Stimulated activated naive B cell treated with anti-CD40 and anti-IgM and Interleukin-4, amounts not matched to agents 10 μg/mL and 1 μg/mL and 100 μg/mL, for 72 hours (primary cell): ENCODE results near the gene TNFRSF17.

ENCODE experiments used
- ATAC-seq, 2 donors: fragments of 150-1000 bp; cut with Tn5 transposase; replicated peaks; 2 replicates each; pipeline ENCODE4 v1.10.0; 2021; ENCODE audit warnings: moderate library complexity in 1 of 2
- DNase-seq: peaks from one replicate; pipeline ENCODE4 v3.0.0; 2021
- H3K27ac Mint-ChIP-seq: one replicate; pipeline ENCODE4 v1.8.0; 2022; ENCODE audit warnings: mild to moderate bottlenecking, mixed read lengths
- H3K27me3 Mint-ChIP-seq, 2 donors: one replicate each; pipeline ENCODE4 v1.8.0; 2022; ENCODE audit warnings: mixed read lengths in 2 of 2
- H3K36me3 Mint-ChIP-seq, 2 donors: one replicate each; pipeline ENCODE4 v1.8.0; 2022; ENCODE audit warnings: mixed read lengths in 2 of 2, mild to moderate bottlenecking in 1 of 2
- H3K4me1 Mint-ChIP-seq, 2 donors: one replicate each; pipeline ENCODE4 v1.8.0; 2022; ENCODE audit warnings: mixed read lengths in 2 of 2, mild to moderate bottlenecking in 1 of 2
- H3K4me3 Mint-ChIP-seq, 2 donors: one replicate each; pipeline ENCODE4 v1.8.0; 2022; ENCODE audit warnings: mild to moderate bottlenecking in 2 of 2, mixed read lengths in 2 of 2, moderate library complexity in 1 of 2
- H3K9me3 Mint-ChIP-seq, 2 donors: one replicate each; pipeline ENCODE4 v1.8.0; 2022; ENCODE audit warnings: mixed read lengths in 2 of 2, mild to moderate bottlenecking in 1 of 2

TNFRSF17 gene

DNA sequence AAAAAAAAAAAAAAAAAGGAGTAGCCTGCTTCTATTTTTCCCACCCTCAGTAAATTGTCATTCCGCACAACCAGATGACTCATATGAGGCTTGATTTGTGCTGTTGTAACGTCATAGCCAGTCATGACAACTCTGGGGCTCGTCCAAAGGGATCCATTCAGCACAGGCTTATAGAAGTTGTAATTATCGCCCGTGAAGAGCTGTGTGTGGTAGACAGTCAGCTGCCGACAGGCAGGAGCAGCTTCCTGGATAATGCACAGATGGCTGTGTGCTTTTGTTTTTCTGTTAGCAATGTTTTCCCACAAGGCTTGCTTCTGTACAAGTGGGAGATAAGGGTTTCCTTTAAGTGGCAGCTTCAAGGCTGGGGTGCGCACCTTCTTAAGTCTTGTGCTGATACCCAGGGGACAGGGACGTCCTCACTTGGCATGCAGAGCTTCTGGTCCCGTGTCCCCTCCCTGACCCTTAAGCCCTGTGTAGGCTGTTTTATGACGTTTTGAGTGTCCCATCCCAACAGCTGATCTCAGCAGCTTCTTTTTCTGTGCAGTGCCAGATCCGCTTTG lies 37.5 kb downstream of the TNFRSF17 start:
- peak; percentile 72 to 91 for ATAC-seq
- Mint-ChIP-seq H3K4me1 (peaks cover 26 to 48% of the 10 kb centered on the region in 2 donors), H3K36me3 (peaks cover 45 to 60% of the 10 kb centered on the region in 2 donors), H3K27ac (peak overlapping the region; percentile 14), H3K4me3 (no peak overlapping the region), H3K27me3 (no peaks in the 10 kb centered on the region), H3K9me3 (no peaks in the 10 kb centered on the region)
- DNase-seq: no peak

DNA sequence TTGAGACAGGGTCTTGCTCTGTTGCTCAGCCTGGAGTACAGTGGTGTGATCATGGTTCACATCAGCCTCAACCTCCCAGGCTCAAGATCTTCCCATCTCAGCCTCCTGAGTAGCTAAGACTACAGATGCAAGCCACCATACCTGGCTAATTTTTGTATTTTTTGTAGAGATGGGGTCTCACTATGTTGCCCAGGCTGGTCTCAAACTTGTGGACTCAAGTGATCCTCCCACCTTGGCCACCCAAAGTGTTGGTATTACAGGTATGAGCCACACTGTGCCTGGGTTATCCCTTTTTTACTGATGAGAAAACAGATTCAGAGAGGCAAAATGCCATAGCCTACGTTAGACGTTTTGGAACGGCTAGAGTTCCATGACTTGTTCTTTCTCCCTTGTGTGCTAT lies 41.6 kb downstream of the TNFRSF17 start:
- H3K27ac Mint-ChIP-seq: no peak overlapping the region
- H3K4me3 Mint-ChIP-seq: no peak overlapping the region
- peaks cover 20 to 45% of the 10 kb centered on the region in 2 donors for H3K4me1 Mint-ChIP-seq
- no peaks in the 10 kb centered on the region for H3K9me3 Mint-ChIP-seq
- no peaks in the 10 kb centered on the region for H3K27me3 Mint-ChIP-seq
- ATAC-seq: no peak
- no peak for DNase-seq
- H3K36me3 Mint-ChIP-seq: peaks cover 42 to 51% of the 10 kb centered on the region in 2 donors

DNA sequence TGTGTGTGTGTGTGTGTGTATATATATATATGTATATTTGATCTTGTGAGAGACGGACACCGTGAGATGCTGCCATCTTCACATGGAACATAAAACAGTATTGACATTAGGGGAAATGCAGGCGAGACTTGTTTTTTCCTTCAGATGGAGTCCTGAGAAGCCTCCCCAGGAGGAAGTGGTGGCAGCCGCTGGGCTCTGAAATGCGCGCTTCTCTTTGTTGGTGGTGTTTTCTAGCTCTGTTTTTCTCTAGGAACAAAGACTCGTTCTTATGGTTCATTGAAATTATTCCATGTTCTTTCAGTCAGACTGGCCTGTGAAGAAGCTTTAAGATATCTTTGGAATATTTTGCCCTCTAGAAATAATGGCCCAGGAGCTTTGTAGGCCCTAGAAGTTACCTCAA lies 44.5 kb downstream of the TNFRSF17 start:
- Mint-ChIP-seq H3K27me3 (no peaks in the 10 kb centered on the region), H3K27ac (peak overlapping the region; percentile 62), H3K4me3 (no peak overlapping the region), H3K4me1 (peaks cover 28 to 59% of the 10 kb centered on the region in 2 donors), H3K9me3 (no peaks in the 10 kb centered on the region), H3K36me3 (peaks cover 47 to 56% of the 10 kb centered on the region in 2 donors)
- peak; percentile 28 to 41 for ATAC-seq
- DNase-seq: no peak

DNA sequence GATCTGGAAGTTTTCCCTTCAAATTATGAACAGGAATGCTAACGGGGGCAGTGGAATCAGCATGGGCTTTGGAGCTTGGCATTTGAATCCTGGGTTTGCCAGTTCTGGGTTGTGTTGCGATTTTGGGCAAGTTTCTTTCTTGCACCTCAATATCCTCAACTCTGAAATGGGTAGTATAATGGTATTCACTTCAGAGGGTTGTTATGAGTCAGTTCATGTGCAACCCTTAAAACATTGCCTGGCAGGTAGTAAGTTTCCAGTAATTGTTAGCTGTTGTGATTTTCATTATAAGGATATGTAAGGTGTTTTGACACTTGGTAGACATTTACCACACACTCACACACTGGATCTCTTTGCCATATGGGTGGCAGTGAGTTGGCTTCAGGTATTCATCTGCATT lies 44.9 kb downstream of the TNFRSF17 start:
- H3K27ac Mint-ChIP-seq: peak overlapping the region; percentile 89
- peak; percentile 41 for ATAC-seq
- H3K36me3 Mint-ChIP-seq: peaks cover 46 to 55% of the 10 kb centered on the region in 2 donors
- peaks cover 26 to 59% of the 10 kb centered on the region in 2 donors for H3K4me1 Mint-ChIP-seq
- H3K9me3 Mint-ChIP-seq: no peaks in the 10 kb centered on the region
- DNase-seq: no peak
- no peaks in the 10 kb centered on the region for H3K27me3 Mint-ChIP-seq
- peak overlapping the region in 1 of 2 donors; percentile 51 for H3K4me3 Mint-ChIP-seq

DNA sequence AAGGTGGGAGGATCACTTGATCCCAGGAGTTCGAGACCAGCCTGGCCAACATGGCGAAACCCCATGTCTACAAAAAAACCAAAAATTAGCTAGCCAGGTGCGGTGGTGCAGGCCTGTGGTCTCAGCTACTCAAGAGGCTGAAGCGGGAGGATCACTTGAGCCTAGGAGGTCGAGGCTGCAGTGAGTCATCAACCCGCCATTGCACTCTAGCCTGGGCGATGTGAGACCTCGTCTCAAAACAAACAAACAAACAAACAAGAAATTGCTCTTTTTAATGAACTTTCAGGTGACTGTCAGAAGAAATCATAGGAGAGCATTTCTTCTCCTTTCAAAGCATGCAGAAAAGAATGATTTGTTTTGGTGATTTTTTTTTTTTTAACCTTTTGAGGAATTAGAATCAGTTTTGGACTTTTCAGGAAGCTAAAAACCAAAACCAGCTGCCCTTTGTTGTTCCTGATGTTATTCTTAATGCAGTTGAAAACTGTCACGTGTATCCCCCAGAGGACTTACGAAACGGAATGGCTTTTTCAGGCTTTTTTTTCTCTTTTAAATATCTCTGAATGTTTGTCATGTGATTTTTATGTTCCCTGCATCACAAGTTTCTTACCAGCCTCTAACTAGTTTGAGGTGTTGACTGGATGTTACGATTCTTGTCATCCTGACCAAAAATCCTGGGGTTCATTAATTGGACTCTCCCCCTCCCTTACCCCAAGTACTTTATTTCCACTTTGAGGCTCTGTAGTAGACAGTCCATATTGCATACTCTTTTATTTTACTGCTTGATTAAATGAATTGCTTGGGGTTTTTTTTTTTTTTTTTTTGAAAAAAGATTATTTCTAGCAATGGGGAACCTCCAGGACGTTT lies 45.6 kb downstream of the TNFRSF17 start:
- peak; percentile 70 to 73 for ATAC-seq
- Mint-ChIP-seq H3K27ac (peak overlapping the region; percentile 89), H3K9me3 (no peaks in the 10 kb centered on the region), H3K4me3 (peak overlapping the region; percentile 50 to 51), H3K36me3 (peaks cover 43 to 48% of the 10 kb centered on the region in 2 donors), H3K27me3 (no peaks in the 10 kb centered on the region), H3K4me1 (peaks cover 26 to 54% of the 10 kb centered on the region in 2 donors)
- DNase-seq: no peak

DNA sequence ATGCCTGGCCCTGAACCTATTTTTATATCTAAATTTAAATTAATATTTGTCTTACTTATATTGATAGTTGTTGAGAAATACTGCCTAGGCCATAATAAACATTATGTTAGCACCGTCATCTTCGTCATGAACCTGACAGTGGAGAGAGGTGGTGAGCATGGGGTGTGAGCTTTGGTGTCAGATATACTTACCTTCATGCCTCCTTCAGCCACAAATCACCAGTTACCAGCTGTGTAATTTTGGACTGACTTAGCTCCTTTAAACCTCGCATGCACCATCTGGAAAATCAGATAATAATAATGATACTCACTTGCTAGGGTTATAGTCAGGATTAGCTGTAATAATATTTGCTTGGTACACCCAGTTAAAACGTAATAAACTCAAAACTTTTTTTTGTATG lies 46.6 kb downstream of the TNFRSF17 start:
- peak overlapping the region; percentile 84 for H3K27ac Mint-ChIP-seq
- no peak overlapping the region for H3K4me3 Mint-ChIP-seq
- ATAC-seq (no peak), DNase-seq (no peak)
- peaks cover 30 to 62% of the 10 kb centered on the region in 2 donors for H3K4me1 Mint-ChIP-seq
- no peaks in the 10 kb centered on the region for H3K27me3 Mint-ChIP-seq
- H3K36me3 Mint-ChIP-seq: peaks cover 44 to 51% of the 10 kb centered on the region in 2 donors
- no peaks in the 10 kb centered on the region for H3K9me3 Mint-ChIP-seq

DNA sequence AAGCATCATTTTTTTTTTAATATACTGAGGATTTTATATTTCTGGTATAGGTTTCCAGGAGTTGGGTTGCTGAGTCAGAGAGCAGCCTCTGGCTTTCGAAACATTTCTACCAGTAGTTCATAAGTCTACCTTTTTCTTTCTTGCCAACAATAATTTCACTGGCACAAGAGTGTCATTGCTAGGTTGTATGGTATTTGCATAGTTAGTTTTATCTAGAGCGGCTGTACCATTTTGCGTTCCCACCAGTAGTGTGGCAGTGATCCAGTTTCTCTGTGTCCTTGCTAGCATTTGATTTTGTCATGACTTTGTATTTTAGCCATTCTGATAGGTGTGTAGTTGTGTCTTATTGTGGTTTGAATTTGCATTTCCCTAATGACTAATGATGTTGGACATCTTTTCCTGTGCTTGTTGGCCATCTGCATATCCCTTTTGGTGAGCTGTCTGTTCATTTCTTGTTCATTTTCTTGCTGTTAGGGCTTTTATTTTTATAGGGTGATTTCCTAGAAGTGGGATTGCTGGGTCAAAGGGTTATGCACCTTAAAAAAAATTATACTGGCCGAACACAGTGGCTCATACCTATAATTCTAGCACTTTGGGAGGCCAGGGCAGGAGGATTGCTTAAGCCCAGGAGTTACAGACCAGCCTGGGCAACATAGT lies 51.4 kb downstream of the TNFRSF17 start:
- DNase-seq (no peak), ATAC-seq (peak; percentile 23 to 34)
- H3K4me1 Mint-ChIP-seq: peaks cover 20 to 64% of the 10 kb centered on the region in 2 donors
- H3K27me3 Mint-ChIP-seq: no peaks in the 10 kb centered on the region
- H3K27ac Mint-ChIP-seq: peak overlapping the region; percentile 80
- H3K36me3 Mint-ChIP-seq: peaks cover 29 to 31% of the 10 kb centered on the region in 2 donors
- H3K9me3 Mint-ChIP-seq: no peaks in the 10 kb centered on the region
- no peak overlapping the region for H3K4me3 Mint-ChIP-seq

DNA sequence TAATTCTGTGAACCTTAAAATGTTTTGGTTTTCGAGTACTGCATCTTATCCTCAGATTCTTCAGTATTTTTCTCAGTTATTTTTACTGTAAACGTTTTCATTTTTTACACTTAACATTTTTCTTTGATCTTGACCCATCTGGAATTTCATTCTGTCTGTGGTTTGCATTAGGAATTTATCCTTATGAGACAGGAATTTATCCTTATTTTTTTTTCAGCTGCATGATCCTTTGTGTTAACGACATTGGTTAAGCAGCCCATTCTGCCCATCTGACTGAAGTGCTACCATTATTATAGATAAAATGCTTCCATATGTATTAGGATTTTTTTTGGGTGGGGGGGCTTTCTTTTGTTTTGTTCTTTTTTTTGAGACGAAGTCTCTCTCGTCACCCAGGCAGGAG lies 52.5 kb downstream of the TNFRSF17 start:
- Mint-ChIP-seq H3K4me1 (peaks cover 22 to 66% of the 10 kb centered on the region in 2 donors), H3K4me3 (no peak overlapping the region), H3K9me3 (no peaks in the 10 kb centered on the region), H3K27me3 (no peaks in the 10 kb centered on the region), H3K36me3 (peaks cover 30 to 32% of the 10 kb centered on the region in 2 donors), H3K27ac (no peak overlapping the region)
- DNase-seq: no peak
- ATAC-seq: no peak
